ENCODE data around the gene KNSTRN. TPM values are rescaled to one million over a fixed set of nuclear protein-coding genes. Genes with fewer than 3 reads are reported as not detected.

KNSTRN gene
- total RNA-seq, 4 donors from 2014 or later = 13.5 to 24.3 (median 18.9) TPM

DNA sequence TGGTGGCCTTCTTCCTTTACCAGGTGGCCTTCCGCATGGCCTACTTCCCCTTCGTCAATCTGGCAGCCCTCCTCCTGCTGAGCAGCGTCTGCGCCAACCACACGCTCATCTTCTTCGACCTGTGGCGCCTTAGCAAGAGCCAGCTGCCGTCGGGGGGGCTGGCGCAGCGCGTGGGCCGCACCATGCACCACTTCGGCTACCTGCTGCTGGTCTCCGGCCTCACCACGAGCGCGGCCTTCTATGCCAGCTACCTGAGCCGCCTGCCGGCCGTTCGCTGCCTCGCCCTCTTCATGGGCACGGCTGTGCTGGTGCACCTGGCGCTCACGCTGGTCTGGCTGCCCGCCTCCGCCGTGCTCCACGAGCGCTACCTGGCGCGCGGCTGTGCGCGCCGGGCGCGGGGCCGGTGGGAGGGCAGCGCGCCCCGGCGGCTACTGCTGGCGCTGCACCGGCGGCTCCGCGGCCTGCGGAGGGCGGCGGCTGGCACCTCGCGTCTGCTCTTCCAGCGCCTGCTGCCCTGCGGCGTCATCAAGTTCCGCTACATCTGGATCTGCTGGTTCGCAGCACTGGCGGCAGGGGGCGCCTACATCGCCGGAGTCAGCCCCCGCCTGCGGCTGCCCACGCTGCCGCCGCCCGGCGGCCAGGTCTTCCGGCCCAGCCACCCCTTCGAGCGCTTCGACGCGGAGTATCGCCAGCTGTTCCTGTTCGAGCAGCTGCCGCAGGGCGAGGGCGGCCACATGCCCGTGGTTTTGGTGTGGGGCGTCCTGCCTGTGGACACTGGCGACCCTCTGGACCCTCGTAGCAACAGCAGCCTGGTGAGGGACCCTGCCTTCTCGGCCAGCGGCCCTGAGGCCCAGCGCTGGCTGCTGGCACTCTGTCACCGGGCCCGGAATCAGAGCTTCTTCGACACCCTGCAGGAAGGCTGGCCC, 14.6 kb upstream of the KNSTRN start:
- Histone ChIP-seq H3K27ac (no peak overlapping the region), H3K4me3 (peak overlapping the region; percentile 45)
- peak; percentile 83 to 89 for DNase-seq (ENCODE audit: low spot score in 2 of 2)

DNA sequence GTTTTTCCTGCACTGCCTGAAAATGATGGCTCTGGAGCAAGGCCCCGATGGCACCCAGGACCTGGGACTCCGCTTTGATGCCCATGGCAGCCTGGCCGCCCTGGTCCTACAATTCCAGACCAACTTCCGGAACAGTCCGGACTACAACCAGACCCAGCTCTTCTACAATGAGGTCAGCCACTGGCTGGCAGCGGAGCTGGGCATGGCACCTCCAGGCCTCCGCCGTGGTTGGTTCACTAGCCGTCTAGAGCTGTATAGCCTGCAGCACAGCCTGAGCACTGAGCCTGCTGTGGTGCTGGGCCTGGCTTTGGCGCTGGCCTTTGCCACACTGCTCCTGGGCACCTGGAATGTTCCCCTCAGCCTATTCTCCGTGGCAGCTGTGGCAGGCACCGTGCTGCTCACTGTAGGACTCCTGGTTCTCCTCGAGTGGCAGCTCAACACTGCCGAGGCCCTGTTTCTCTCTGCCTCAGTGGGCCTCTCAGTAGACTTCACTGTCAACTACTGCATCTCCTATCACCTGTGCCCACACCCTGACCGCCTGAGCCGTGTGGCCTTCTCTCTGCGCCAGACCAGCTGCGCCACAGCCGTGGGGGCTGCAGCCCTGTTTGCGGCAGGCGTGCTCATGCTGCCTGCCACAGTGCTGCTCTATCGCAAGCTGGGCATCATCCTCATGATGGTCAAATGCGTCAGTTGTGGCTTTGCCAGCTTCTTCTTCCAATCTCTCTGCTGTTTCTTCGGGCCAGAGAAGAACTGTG, 13.6 kb upstream of the KNSTRN start:
- Histone ChIP-seq H3K27ac (no peak overlapping the region), H3K27me3 (no peaks in the 10 kb centered on the region), H3K4me3 (no peak overlapping the region), H3K36me3 (no peaks in the 10 kb centered on the region), H3K9me3 (no peaks in the 10 kb centered on the region), H3K4me1 (peaks cover 16% of the 10 kb centered on the region)
- TF ChIP-seq POLR2AphosphoS5 (IDR thresholded peaks at IDR 0.05) (no peak), POLR2A (IDR thresholded peaks at IDR 0.05) (no peak), EP300 (IDR thresholded peaks at IDR 0.05) (no peak)
- TF ChIP-seq, protein P1, sequence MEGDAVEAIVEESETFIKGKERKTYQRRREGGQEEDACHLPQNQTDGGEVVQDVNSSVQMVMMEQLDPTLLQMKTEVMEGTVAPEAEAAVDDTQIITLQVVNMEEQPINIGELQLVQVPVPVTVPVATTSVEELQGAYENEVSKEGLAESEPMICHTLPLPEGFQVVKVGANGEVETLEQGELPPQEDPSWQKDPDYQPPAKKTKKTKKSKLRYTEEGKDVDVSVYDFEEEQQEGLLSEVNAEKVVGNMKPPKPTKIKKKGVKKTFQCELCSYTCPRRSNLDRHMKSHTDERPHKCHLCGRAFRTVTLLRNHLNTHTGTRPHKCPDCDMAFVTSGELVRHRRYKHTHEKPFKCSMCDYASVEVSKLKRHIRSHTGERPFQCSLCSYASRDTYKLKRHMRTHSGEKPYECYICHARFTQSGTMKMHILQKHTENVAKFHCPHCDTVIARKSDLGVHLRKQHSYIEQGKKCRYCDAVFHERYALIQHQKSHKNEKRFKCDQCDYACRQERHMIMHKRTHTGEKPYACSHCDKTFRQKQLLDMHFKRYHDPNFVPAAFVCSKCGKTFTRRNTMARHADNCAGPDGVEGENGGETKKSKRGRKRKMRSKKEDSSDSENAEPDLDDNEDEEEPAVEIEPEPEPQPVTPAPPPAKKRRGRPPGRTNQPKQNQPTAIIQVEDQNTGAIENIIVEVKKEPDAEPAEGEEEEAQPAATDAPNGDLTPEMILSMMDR (IDR thresholded peaks at IDR 0.05) = no peak
- WGBS = 90% methylated on average over 22 of the region's 24 CpGs
- DNase-seq (ENCODE audit: low spot score in 2 of 2) = no peak

More for the DNA sequence above, 14.6 kb upstream of the KNSTRN start:
- Histone ChIP-seq H3K36me3 (no peaks in the 10 kb centered on the region), H3K4me1 (peaks cover 16% of the 10 kb centered on the region), H3K27me3 (no peaks in the 10 kb centered on the region), H3K9me3 (no peaks in the 10 kb centered on the region)
- 31% methylated on average over 25 of the region's 91 CpGs for WGBS
- TF ChIP-seq, protein P1 (IDR thresholded peaks at IDR 0.05) = peak; percentile 84 to 92
- no peak for TF ChIP-seq POLR2A (IDR thresholded peaks at IDR 0.05)

DNA sequence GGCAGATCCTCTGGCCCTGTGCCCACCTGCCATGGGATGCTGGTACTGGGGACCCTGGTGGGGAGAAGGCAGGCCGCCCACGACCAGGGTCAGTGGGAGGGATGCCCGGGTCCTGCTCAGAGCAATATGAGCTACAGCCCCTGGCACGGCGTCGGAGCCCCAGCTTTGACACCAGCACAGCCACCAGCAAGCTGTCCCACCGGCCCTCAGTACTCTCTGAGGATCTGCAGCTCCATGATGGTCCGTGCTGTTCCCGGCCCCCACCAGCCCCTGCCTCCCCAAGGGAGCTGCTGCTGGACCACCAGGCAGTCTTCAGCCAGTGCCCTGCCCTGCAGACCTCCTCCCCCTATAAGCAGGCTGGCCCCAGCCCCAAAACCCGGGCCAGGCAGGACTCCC, 13.0 kb upstream of the KNSTRN start:
- WGBS = 80% methylated on average over 1 of the region's 10 CpGs
- Histone ChIP-seq H3K27ac (no peak overlapping the region), H3K36me3 (no peaks in the 10 kb centered on the region), H3K4me3 (no peak overlapping the region), H3K27me3 (no peaks in the 10 kb centered on the region), H3K9me3 (no peaks in the 10 kb centered on the region), H3K4me1 (peaks cover 16% of the 10 kb centered on the region)
- TF ChIP-seq POLR2AphosphoS5 (IDR thresholded peaks at IDR 0.05) (no peak), EP300 (IDR thresholded peaks at IDR 0.05) (no peak), POLR2A (IDR thresholded peaks at IDR 0.05) (no peak)
- TF ChIP-seq, protein P1 (IDR thresholded peaks at IDR 0.05) = no peak
- DNase-seq (ENCODE audit: low spot score in 2 of 2) = no peak

DNA sequence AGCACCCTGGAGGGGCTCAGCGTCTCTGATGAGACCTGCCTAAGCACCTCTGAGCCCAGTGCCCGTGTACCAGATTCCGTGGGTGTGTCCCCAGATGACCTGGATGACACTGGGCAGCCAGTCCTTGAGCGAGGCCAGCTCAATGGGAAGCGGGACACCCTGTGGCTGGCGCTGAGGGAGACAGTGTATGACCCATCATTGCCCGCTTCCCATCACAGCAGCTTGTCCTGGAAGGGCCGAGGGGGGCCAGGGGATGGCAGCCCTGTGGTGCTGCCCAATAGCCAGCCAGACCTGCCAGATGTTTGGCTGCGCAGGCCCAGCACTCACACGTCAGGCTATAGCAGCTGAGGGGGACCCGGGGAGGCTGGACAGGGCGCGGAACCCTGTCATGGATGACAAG, 12.6 kb upstream of the KNSTRN start:
- Histone ChIP-seq H3K9me3 (no peaks in the 10 kb centered on the region), H3K4me1 (peaks cover 16% of the 10 kb centered on the region), H3K27ac (no peak overlapping the region), H3K36me3 (no peaks in the 10 kb centered on the region), H3K27me3 (no peaks in the 10 kb centered on the region), H3K4me3 (no peak overlapping the region)
- WGBS = no CpG with 5 or more reads among the region's 13 CpGs
- no peak for DNase-seq (ENCODE audit: low spot score in 2 of 2)
- TF ChIP-seq POLR2A (IDR thresholded peaks at IDR 0.05) (no peak), POLR2AphosphoS5 (IDR thresholded peaks at IDR 0.05) (no peak), EP300 (IDR thresholded peaks at IDR 0.05) (no peak)
- TF ChIP-seq, protein P1 (IDR thresholded peaks at IDR 0.05) = no peak

DNA sequence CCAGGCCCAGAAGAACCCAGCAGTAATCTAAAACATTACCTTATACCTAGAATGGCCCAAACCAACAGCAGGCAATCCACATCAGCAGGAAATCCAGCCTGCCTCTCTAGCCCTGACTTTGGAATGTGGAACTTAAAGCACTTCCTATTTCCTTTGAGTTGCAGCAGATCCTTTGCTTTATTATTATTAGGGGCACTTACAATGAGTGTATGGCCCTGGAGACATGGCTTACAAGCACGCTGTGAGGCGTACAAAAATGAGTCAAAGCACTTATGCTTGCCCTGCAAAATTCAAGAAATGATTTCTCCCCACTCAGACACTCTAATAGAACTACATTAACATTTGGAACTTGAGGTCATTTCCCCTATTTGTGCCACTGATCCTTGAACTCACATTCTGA, 9.5 kb upstream of the KNSTRN start:
- Histone ChIP-seq H3K27me3 (no peaks in the 10 kb centered on the region), H3K36me3 (no peaks in the 10 kb centered on the region), H3K4me1 (peaks cover 5% of the 10 kb centered on the region), H3K4me3 (no peak overlapping the region), H3K27ac (no peak overlapping the region), H3K9me3 (no peaks in the 10 kb centered on the region)
- WGBS = 30% methylated on average over 2 of the region's 2 CpGs
- TF ChIP-seq POLR2AphosphoS5 (IDR thresholded peaks at IDR 0.05) = no peak
- no peak for TF ChIP-seq EP300 (IDR thresholded peaks at IDR 0.05)
- TF ChIP-seq POLR2A (IDR thresholded peaks at IDR 0.05) = no peak
- TF ChIP-seq, protein P1 (IDR thresholded peaks at IDR 0.05) = no peak
- no peak for DNase-seq (ENCODE audit: low spot score in 2 of 2)

Data from suprapubic skin (tissue), 4 donors.